T1000 (cell line): ENCODE measurements around the gene DNAJB8.

Experiments
- DNase-seq: peaks from one replicate; lab custom pipeline; 2025; ENCODE audit warnings: mixed read lengths; lab: John Stamatoyannopoulos, UW

Gene DNAJB8

GRCh38 chr3:128493570-128494366 is 27.1 kb upstream of the DNAJB8 start:
- no peak for DNase-seq

DNA sequence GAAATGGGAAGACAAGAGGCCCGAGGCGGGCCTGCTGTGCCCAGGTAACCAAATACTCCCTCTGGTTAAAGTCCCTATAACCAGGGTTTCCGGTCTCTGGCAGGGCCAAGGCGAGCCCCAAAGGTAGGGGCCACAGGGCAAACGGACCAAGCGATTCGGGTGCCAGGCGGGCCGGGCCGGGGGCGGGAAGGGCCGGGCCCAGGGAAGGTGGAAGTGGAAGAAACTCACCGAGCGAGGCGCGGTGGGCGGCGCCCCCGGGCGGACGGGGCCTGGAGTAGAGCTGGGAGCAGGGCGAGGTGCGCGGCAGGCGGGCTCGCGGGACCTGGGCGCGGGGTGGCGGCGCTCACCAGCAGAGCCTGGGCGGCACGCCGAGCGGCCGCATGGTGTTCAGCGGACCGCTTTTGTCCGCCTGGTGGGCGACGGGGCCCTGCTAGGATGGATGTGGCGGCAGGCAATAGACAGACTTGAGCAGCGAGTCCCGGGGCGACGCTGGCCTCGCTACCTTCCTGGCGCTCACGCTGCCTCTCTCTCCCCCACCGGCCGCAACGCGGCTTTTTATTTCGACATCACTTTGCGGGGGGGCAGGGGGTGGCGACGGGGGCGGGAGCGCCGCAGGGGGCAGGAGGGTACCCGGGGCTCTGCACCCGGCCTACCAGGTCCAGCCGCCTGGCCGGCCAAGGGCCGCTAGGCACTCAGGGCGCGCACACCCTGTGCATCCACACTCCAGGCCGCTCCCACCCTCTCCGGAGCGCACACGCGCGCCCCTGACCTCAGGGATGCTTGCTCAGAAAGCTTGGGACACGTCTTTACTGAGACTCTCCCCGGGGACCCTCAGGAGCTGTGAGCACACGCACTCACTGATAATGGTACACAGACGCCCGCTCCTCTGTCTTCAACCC is 26.2 kb upstream of the DNAJB8 start, which contains the start of gene GATA2:
GATA2 (minus strand) TSS at position 531 of the 899 bp plus-strand sequence. CDS start 6,170 bp downstream, outside the sequence.
- no peak for DNase-seq

- DNase-seq, result no peak
These were observed 25.4 kb upstream of the DNAJB8 start for GRCh38 chr3:128491941-128492670.

DNA sequence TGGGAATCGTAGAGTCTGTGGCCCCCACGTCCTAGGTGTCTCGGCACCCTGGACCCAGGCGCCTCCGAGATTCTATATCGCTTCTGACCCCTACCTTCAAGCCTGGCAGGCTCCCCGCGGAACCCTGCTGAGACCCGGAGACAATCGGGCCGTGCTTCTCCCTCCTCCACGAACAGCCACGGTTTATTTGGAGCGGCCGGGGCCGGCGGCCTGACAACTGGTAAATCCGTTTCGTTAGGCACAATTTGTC is 24.9 kb upstream of the DNAJB8 start:
- no peak for DNase-seq

DNA sequence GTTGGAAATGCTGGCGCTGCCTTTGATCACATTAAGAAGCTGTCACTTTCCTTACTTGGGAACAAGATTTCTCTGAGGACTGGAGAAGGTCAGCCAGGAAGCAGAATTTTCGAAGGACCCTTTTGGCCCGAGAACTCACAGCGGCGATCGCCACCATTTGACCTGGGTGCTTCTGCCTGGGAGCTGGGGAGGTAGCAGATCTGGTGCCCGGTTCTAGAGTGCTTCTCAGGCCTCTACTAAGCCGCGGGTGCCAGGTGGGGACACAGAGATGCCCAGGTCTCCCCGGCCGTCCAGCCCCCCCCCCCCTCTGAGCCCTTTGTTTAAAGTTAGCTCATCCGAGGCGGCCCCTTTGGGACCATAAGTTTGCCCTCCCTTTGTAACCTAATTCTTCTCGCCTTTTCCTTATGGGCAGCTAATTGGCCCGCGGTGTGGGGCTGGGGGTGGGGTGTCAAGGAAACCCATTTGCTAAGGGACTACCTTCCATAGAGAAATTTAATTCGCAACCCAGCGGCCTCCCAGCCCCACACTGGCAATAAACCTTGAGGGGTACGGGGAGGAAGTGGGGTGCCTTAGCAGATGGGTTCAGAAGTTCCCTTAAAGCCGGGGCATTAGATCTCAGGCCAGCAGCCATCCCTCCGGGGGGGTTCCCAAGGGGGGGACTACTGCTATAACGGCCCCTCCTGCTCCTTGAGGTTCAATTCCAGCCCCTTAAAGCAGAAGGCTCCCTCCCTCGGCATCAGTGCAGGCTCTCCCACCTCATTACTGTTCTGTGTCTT is 24.4 kb upstream of the DNAJB8 start:
- no peak for DNase-seq

- no peak for DNase-seq
These were observed 23.9 kb upstream of the DNAJB8 start for GRCh38 chr3:128490650-128490914.

- DNase-seq, result no peak
These were observed 23.4 kb upstream of the DNAJB8 start for GRCh38 chr3:128489927-128490649.

- no peak for DNase-seq
These were observed 22.9 kb upstream of the DNAJB8 start for GRCh38 chr3:128489674-128489926.

- DNase-seq, result peak; percentile 12
These were observed 22.4 kb upstream of the DNAJB8 start for GRCh38 chr3:128488991-128489673.

GRCh38 chr3:128488636-128488990 is 21.9 kb upstream of the DNAJB8 start:
- no peak for DNase-seq

DNA sequence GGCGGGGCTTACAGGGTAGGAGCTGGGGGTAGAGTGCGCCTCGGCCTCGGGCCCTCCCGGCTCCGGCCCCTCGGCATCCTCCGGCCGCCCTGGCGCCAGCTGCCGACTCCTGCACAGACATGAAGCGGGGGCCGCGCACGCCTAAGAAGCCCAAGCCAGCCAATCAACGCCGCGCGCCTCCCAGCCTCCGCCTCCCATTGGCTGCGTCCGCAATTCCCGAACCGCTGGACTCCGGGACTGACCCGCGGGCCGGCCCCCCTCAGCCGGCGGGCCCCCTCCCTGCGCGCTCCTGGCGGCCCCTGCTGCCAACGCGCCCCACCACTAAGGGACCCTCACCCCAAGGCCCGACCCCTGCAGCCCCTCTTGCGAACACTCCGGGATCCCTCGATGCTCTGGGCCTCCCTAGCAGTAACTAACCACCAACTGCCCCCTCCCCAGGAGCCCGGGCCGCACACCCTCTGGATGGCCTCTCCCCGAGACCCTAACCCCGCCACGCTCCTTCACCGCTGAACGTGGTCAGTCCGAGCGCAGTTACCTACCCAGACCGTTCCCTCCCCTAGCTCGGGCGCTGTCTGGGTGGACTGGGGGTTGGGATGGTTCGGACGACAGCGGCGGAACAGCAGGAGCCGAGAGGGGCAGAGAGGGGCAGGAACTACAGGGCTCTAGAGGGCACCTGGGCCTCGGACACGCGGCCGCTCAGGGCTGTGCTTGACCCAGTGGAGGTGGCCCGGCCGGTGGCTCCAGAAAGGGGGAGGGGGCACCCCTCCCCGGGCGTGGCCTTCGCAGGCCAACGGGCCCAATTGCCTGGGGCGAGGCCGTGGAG is 21.3 kb upstream of the DNAJB8 start:
- peak; percentile 41 for DNase-seq

DNA sequence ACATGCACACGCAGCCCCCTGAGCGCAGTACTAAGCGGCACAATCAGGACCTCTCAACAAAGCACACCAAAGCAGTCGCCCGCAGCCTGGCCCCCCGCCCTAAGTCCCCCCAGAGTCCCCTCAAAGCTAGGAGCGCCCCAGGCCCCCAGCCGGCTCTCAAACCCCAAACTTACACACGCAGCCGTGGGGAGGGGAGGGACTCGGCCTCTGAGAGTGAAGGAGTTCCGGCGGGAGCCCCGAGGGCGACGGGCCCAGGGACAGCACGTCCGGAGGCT is 20.8 kb upstream of the DNAJB8 start:
- DNase-seq, result no peak

- no peak for DNase-seq
These were observed 20.2 kb upstream of the DNAJB8 start for GRCh38 chr3:128486681-128487537.

GRCh38 chr3:128486205-128486628 is 19.5 kb upstream of the DNAJB8 start:
- DNase-seq, result no peak

DNA sequence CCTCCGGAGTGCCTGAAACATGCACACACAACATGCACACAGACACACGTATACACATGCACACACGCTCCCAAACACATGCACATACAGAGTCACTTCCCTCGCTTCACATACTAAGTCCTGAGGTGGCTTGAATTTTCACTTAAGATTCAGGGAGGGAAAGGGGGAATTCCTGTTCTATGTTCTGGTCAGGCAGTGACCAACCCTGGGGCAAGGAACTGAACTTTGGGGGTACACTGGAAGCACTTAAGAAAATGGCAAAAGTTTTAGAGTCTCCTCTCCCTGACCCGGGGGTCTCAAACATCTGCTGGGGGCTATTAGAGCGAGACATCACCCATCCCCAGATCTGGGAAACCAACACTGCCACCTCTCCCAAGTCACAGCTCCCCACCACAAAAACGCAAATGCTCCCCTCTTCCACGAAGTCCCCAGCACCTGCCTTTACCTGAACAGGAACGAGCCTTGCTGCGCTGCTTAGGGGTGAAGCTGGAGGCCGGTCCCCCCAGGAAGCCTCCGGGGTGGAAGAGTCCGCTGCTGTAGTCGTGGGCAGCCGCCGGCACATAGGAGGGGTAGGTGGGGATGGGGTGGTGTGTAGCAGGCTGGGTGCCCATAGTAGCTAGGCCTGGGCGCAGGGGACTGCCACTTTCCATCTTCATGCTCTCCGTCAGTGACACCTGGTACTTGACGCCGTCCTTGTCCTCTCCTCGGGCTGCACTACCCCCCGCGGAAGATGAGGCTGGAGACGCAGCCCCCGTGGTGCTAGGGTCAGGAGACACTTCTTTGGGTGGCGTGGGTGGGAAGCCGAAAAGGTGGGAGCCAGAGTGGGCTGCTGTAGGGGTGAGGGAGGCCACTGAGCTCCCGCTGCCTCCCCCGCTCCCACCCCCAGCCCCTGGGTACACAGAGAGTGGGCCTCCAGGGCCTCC is 18.9 kb upstream of the DNAJB8 start:
- no peak for DNase-seq

DNA sequence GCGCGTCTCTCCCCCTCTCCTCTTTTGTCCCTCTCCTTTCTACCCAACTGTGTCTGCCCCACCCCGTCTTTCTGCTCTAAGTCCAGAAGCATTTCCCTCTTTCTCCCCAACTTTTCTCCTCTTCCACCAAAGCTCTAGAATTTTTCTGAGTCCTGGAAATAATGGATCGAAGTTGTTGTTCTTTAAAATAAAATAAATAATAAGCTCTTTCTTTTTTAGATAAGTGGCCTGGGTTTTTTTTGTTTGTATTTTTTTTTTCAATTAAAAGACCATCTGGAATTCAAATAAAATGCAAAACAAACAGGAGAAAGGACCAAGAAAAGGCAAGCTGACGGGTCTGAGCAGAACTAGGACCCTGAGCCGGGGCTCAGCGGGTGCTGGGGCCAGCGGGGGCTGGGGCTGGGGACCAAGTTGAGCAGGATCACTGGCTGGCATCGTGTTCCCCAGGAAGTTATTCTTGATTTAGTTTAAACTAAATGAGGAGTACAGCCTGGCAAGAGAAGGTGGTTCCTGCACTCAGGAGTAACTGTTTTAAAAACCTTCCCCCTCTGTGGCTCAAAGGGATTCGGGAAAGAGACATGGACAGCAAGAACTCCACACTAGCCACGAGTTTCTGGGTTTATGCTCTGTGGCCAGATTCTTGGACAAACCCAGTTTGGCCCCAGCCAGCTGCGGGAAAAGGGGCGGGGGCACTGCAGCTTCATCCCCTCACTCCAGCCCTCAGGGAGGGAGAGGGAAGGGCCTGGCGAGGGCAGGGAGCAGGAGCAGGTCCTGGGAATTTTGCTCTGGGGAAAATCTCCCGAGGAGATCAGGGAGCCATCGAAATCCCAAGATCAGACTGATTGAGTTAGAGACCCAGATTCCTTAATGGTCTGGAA is 18.0 kb upstream of the DNAJB8 start:
- no peak for DNase-seq

DNA sequence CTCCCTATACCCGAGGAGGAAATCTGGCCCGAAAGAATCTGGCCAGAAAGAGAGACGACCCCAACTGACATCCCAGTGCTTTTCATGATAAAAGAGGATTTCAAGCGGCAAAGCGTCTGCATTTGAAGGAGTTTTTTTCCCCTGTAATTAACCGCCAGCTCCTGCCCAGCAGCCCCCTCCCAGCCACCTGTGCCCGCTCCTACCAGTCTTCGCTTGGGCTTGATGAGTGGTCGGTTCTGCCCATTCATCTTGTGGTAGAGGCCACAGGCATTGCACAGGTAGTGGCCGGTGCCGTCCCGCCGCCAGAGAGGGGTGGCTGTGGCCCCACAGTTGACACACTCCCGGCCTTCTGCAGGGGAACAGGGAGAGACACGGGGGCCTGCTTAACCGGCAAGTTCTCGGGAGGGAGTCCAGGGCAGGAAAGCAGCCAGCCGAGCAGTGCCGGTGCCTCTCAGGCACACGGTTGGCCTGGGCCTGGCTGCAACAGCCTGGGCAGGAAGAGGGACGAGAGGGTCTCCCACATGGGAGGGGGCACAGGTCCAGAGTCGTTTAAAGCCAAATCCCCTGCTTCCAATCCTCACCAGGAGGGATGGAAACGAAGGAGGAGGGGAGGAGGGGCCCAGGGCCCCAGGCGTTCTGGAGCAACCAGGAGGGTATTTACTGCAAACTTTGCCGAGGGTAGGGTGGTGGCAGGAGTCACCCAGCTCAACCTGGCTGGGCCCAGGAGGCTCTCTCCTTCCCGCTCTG is 17.1 kb upstream of the DNAJB8 start:
- DNase-seq, result no peak
